SK-N-MC (cell line): ENCODE data around the gene GTF3C2.
"Not testable (repeated sequence)": the region's sequence is repeated elsewhere in the genome, so short reads cannot be mapped to it uniquely, and the experiment has no call there.

Source experiments
- DNase-seq: peaks from one replicate; pipeline ENCODE4 v3.0.0-alpha.2; 2011; ENCODE audit warnings: low read depth, low spot score
- H3K27ac ChIP-seq: fragments of 200-600 bp; sonication (generic); 2 replicates; pipeline ENCODE4 v1.5.1; 2016; ENCODE audit warnings: mixed run types
- H3K36me3 ChIP-seq: fragments of 200-600 bp; sonication (generic); 2 replicates; pipeline ENCODE4 v1.6.1; 2017; ENCODE audit warnings: antibody characterized with exemption, low read length, mixed read lengths; ENCODE audit not compliant: insufficient read depth
- H3K4me3 ChIP-seq: fragments of 200-600 bp; sonication (generic); 2 replicates; pipeline ENCODE4 v1.5.1; 2016
- H3K9ac ChIP-seq: fragments of 200-600 bp; sonication (generic); 2 replicates; pipeline ENCODE4 v1.8.0; 2017; ENCODE audit warnings: mixed run types, mixed read lengths; ENCODE audit not compliant: insufficient read length
- H3K9me3 ChIP-seq: fragments of 200-600 bp; sonication (generic); 2 replicates; pipeline ENCODE4 v1.6.1; 2017; ENCODE audit warnings: low read depth, mild to moderate bottlenecking, antibody characterized with exemption, low read length, moderate library complexity, mixed read lengths
- EZH2 ChIP-seq: fragments of 200-600 bp; sonication (generic); IDR thresholded peaks from one replicate; pipeline ENCODE4 v1.6.1; 2017; ENCODE audit warnings: antibody characterized with exemption
- FOXP2 ChIP-seq: optimal IDR thresholded peaks from 2 replicates; pipeline ENCODE3; 2011; ENCODE audit warnings: mild to moderate bottlenecking, moderate library complexity; ENCODE audit not compliant: insufficient read depth; ENCODE audit errors: extremely low read length, control extremely low read depth
- POLR2AphosphoS5 ChIP-seq: IDR thresholded peaks from 2 replicates; pipeline ENCODE4 v1.6.1; 2012; ENCODE audit warnings: mild to moderate bottlenecking, low read depth, low read length, borderline replicate concordance

Gene GTF3C2

DNA sequence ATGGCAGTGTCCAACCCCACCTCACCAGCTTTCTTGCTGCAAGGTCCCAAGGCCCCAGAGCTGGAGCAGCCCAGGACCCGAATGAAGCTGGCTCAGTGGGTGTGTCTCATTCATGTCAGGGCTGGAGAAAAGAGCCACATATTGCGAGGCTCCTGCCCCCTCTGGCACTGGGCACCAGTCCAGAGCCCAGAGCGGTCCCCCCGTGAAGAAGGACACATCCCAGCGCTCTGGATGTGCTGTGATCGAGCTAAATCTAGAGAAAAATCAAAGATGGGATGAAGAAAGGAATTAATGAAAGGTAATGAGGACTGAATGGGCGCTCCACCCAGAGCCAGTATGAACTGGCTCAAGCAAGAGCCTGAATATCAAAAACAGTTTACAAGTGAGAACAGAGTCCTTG lies 20.4 kb downstream of the GTF3C2 start:
- H3K9me3 ChIP-seq, result no peaks in the 10 kb centered on the region
- no peak overlapping the region for H3K9ac ChIP-seq
- no peak overlapping the region for H3K4me3 ChIP-seq
- H3K27ac ChIP-seq, result no peak overlapping the region
- peaks cover 67% of the 10 kb centered on the region for H3K36me3 ChIP-seq
- TF ChIP-seq POLR2AphosphoS5, result no peak
- no peak for DNase-seq

DNA sequence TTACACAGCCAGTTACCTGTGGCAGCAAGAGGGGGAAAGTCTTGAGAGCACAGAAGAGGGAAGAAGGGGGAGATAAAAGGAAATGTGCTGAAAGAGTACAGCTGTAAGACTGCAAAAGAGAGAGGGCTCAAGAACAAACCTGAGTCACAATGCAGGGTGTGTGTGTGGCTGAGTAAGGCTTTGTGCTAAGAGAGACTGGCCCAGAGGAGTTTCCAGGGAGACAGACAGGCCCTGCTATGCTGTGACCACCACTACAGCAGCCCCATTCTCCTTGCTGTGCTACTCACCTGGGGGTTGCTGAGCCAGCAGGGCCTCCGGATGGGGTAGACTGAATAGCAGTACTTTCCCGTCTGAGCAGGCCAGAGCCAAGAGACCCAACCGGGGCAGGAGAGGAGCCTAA lies 21.3 kb downstream of the GTF3C2 start:
- no peaks in the 10 kb centered on the region for H3K9me3 ChIP-seq
- H3K36me3 ChIP-seq, result peaks cover 68% of the 10 kb centered on the region
- DNase-seq, result no peak
- TF ChIP-seq EZH2, result no peak
- TF ChIP-seq POLR2AphosphoS5, result no peak
- TF ChIP-seq FOXP2, result no peak
- H3K4me3 ChIP-seq, result no peak overlapping the region
- no peak overlapping the region for H3K9ac ChIP-seq
- no peak overlapping the region for H3K27ac ChIP-seq

- Histone ChIP-seq H3K9me3 (no peaks in the 10 kb centered on the region), H3K36me3 (peaks cover 33% of the 10 kb centered on the region), H3K4me3 (no peak overlapping the region), H3K27ac (no peak overlapping the region), H3K9ac (no peak overlapping the region)
- no peak for DNase-seq
- no peak for TF ChIP-seq EZH2
Observed at GRCh38 chr2:27324720-27325119, 31.8 kb downstream of the GTF3C2 start.

DNA sequence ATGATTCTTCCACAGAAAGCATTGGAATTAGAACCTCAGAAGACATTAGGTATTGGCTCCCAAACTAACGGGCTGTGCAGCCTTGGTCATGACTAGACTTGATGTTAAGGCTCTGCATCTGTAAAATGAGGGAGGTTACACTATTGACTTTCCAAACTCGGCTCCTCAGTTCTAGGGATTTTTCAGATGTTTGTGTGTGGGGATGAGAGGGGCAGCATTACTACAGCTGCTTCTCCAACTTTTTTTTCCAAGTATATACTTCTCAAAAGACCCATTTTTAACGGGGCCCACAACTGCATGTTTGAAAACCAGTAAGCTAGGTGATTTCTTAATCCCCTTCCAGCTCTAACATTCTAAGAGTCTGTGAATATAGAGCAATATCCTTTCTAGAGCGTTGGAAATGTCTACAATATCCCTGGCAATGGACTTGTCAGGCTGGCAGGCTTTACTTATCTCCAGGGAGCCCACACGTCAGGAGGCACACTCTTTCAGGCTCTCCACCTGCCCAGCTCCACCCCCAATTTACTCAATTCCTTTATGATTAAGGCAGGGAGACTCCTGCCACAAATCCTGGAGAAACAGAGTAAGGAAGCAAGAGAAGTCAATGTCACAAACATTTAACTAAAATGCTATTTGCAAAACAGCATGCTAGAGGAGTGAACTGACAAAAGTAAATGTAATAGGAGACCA lies 32.8 kb downstream of the GTF3C2 start:
- Histone ChIP-seq H3K36me3 (peaks cover 23% of the 10 kb centered on the region), H3K27ac (peak overlapping the region; percentile 89), H3K4me3 (peak overlapping the region; percentile 97), H3K9ac (peak overlapping the region; percentile 99), H3K9me3 (no peaks in the 10 kb centered on the region)
- DNase-seq, result no peak
- no peak for TF ChIP-seq EZH2
- no peak for TF ChIP-seq FOXP2
- no peak for TF ChIP-seq POLR2AphosphoS5

GRCh38 chr2:27322766-27323595 lies 33.6 kb downstream of the GTF3C2 start, which contains the start of gene MPV17:
Gene MPV17, minus strand, starts transcription at chr2:27323097. Its CDS starts 580 bp downstream, at chr2:27322517.
- TF ChIP-seq FOXP2 (no peak), POLR2AphosphoS5 (peak; percentile 97)
- peak within 1 kb of the TSS; percentile 89 for H3K27ac ChIP-seq
- H3K36me3 ChIP-seq, result peaks cover 16% of the 10 kb centered on the region
- peak within 1 kb of the TSS; percentile 97 for H3K4me3 ChIP-seq
- no peak for DNase-seq
- H3K9me3 ChIP-seq, result no peaks in the 10 kb centered on the region
- peak within 1 kb of the TSS; percentile 99 for H3K9ac ChIP-seq

GRCh38 chr2:27322301-27322765 lies 34.2 kb downstream of the GTF3C2 start:
- Histone ChIP-seq H3K9me3 (no peaks in the 10 kb centered on the region), H3K4me3 (peak overlapping the region; percentile 97), H3K36me3 (peaks cover 11% of the 10 kb centered on the region), H3K27ac (peak overlapping the region; percentile 89), H3K9ac (peak overlapping the region; percentile 99)
- DNase-seq, result no peak
- TF ChIP-seq FOXP2, result no peak
- TF ChIP-seq EZH2, result no peak
- no peak for TF ChIP-seq POLR2AphosphoS5

- no peak for DNase-seq
- H3K27ac ChIP-seq, result no peak overlapping the region
- H3K4me3 ChIP-seq, result no peak overlapping the region; the same call in 1 of the 2 replicates
- H3K36me3 ChIP-seq, result peaks cover 1% of the 10 kb centered on the region; the same call in 1 of the 2 replicates
- H3K9ac ChIP-seq, result no peak overlapping the region
- H3K9me3 ChIP-seq, result no peaks in the 10 kb centered on the region
- TF ChIP-seq FOXP2, result no peak
- no peak for TF ChIP-seq EZH2
- no peak for TF ChIP-seq POLR2AphosphoS5
Observed at GRCh38 chr2:27320958-27321543, 35.5 kb downstream of the GTF3C2 start.

DNA sequence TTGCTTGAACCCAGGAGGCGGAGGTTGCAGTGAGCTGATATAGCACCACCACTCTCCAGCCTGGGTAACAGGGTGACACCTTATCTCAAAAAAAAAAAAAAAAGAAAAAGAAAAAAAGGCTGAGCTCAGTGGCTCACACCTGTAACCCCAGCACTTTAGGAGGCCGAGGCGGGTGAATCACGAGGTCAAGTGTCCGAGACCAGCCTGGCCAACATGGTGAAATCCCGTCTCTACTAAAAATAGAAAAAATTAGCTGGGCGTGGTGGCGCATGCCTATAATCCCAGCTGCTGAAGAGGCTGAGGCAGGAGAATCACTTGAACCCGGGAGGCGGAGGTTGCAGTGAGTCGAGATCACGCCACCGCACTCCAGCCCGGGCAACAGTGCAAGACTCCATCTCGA lies 36.7 kb downstream of the GTF3C2 start:
- not testable (repeated sequence) for H3K27ac ChIP-seq, H3K9ac ChIP-seq, H3K4me3 ChIP-seq, DNase-seq, H3K9me3 ChIP-seq, H3K36me3 ChIP-seq
